ENCODE results near the gene KRTAP5-11.

Gene KRTAP5-11

DNA sequence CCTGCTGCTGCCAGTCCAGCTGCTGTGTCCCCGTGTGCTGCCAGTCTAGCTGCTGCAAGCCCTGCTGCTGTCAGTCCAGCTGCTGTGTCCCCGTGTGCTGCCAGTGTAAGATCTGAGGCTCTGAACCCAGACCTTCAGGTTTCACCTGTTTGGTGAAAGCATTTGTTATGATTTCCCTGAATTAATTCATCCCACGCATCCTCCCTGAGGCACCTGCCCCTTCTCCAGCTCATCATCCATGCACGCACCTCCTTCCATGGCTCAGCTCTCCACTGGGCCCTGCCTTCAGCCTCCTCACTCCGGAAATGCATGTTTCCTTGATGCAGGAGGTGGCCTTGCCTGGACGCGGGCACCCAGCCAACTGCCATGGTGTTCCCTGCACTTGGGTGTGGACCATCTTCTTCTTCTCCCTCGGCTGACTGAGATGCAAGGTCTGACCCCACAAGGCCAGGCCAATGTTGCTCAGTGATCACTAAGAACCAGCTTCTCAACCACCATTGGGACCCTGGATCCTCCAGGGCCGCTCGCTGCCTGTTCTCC is 16.5 kb downstream of the KRTAP5-11 start:
- Histone ChIP-seq H3K36me3 (no peaks in the 10 kb centered on the region), H3K4me3 (ENCODE audit: low read depth in 1 of 2, low read length in 1 of 2) (no peak overlapping the region), H3K27ac (no peak overlapping the region), H3K9me3 (no peaks in the 10 kb centered on the region), H3K27me3 (peaks cover 33% of the 10 kb centered on the region), H3K4me1 (ENCODE audit: control insufficient read depth in 1 of 2, insufficient read depth in 1 of 2, low read depth in 1 of 2, low read length in 1 of 2) (no peaks in the 10 kb centered on the region)
- TF ChIP-seq, protein P1, sequence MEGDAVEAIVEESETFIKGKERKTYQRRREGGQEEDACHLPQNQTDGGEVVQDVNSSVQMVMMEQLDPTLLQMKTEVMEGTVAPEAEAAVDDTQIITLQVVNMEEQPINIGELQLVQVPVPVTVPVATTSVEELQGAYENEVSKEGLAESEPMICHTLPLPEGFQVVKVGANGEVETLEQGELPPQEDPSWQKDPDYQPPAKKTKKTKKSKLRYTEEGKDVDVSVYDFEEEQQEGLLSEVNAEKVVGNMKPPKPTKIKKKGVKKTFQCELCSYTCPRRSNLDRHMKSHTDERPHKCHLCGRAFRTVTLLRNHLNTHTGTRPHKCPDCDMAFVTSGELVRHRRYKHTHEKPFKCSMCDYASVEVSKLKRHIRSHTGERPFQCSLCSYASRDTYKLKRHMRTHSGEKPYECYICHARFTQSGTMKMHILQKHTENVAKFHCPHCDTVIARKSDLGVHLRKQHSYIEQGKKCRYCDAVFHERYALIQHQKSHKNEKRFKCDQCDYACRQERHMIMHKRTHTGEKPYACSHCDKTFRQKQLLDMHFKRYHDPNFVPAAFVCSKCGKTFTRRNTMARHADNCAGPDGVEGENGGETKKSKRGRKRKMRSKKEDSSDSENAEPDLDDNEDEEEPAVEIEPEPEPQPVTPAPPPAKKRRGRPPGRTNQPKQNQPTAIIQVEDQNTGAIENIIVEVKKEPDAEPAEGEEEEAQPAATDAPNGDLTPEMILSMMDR (IDR thresholded peaks at IDR 0.05), result no peak

DNA sequence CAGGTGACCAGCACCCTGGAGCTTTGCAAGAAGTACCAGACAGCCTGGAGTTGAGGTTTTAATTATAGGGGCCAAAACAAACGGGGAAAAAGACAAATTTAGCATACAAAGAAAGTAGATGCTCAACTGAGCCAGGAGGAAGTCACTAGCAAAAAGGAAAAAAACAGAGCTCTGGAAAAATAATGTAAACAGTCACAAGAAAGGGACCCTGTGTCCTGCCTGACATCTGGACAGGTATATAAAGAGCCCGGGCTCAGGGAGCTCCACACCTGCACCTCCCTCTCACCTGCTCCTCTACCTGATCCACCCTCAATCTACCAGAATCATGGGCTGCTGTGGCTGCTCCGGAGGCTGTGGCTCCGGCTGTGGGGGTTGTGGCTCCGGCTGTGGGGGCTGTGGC is 17.4 kb downstream of the KRTAP5-11 start, which contains the start of gene KRTAP5-10:
KRTAP5-10 (plus strand) TSS at position 301 of the 400 bp plus-strand sequence; CDS start at position 326, 25 bp downstream.
- TF ChIP-seq, protein P1 (IDR thresholded peaks at IDR 0.05), result no peak
- Histone ChIP-seq H3K9me3 (no peaks in the 10 kb centered on the region), H3K4me3 (ENCODE audit: low read depth in 1 of 2, low read length in 1 of 2) (no peak within 1 kb of the TSS), H3K27me3 (peaks cover 33% of the 10 kb centered on the region), H3K27ac (no peak within 1 kb of the TSS), H3K4me1 (ENCODE audit: control insufficient read depth in 1 of 2, insufficient read depth in 1 of 2, low read depth in 1 of 2, low read length in 1 of 2) (no peaks in the 10 kb centered on the region), H3K36me3 (no peaks in the 10 kb centered on the region)

DNA sequence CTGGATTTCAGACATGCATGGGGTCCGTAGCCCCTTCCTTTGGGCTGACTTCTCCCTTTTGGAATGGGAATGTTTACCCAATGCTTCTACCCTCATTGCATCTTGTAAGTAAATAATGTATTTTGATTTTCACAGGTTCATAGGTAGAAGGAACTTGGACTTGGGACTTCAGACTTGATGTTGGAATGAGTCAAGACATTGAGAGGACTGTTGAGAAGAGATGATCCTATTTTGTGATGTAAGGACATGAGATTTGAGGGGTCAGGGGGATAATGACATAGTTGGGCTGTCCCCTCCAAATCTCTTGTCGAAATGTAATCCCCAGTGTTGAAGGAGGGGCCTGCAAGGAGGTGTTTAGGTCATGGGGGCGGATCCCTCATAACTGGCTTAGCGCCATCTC is 18.2 kb downstream of the KRTAP5-11 start:
- Histone ChIP-seq H3K27me3 (peaks cover 33% of the 10 kb centered on the region), H3K27ac (no peak overlapping the region), H3K4me1 (ENCODE audit: control insufficient read depth in 1 of 2, insufficient read depth in 1 of 2, low read depth in 1 of 2, low read length in 1 of 2) (no peaks in the 10 kb centered on the region), H3K36me3 (no peaks in the 10 kb centered on the region), H3K9me3 (no peaks in the 10 kb centered on the region), H3K4me3 (ENCODE audit: low read depth in 1 of 2, low read length in 1 of 2) (no peak overlapping the region)
- TF ChIP-seq, protein P1 (IDR thresholded peaks at IDR 0.05), result no peak

DNA sequence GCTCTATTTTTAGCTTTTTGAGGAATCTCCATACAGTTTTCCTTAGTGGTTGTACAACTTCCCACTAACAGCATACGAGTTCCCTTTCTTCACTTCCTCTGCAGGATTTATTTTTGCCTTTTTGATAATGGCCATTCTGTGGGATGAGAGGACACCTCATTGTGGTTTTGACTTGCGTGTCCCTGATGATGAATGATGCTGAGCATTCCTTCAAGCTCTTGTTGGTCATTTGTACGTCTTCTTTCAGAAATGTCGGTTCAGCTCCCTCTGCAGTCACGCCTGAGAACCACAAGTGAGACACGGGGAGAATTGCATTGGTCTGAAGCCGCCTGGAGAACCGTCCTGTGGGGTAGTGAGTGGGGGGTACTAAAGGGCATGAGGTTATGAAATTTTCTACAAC is 19.3 kb downstream of the KRTAP5-11 start:
- no peaks in the 10 kb centered on the region for H3K36me3 ChIP-seq
- TF ChIP-seq, protein P1 (IDR thresholded peaks at IDR 0.05), result no peak
- no peak overlapping the region for H3K27ac ChIP-seq
- H3K9me3 ChIP-seq, result no peaks in the 10 kb centered on the region
- H3K4me1 ChIP-seq (ENCODE audit: control insufficient read depth in 1 of 2, insufficient read depth in 1 of 2, low read depth in 1 of 2, low read length in 1 of 2), result no peaks in the 10 kb centered on the region
- H3K4me3 ChIP-seq (ENCODE audit: low read depth in 1 of 2, low read length in 1 of 2), result no peak overlapping the region
- peaks cover 28% of the 10 kb centered on the region for H3K27me3 ChIP-seq

DNA sequence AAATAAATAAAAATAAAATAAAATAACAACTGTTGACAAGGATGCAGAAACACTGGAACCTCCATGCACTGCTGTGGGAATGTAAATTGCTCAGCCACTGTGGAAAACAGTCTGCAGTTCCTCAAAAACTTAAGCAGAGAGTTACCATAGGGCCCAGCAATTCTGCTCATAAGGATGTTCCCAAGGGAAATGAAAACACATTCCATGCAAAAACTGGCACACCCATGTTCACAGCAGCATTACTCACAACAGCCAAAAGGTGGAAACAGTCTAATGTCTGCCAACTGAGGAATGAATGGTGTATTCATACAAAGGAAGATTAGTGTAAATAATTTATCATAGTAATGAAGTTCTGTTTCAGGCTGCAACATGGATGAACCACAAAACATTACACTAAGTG is 20.6 kb downstream of the KRTAP5-11 start:
- TF ChIP-seq, protein P1 (IDR thresholded peaks at IDR 0.05), result no peak
- Histone ChIP-seq H3K36me3 (no peaks in the 10 kb centered on the region), H3K27me3 (peaks cover 27% of the 10 kb centered on the region), H3K27ac (no peak overlapping the region), H3K9me3 (no peaks in the 10 kb centered on the region), H3K4me1 (ENCODE audit: control insufficient read depth in 1 of 2, insufficient read depth in 1 of 2, low read depth in 1 of 2, low read length in 1 of 2) (no peaks in the 10 kb centered on the region), H3K4me3 (ENCODE audit: low read depth in 1 of 2, low read length in 1 of 2) (no peak overlapping the region)

Data from neutrophil (primary cell).